ENCODE data around the gene HK1. TPM values are rescaled to one million over a fixed set of nuclear protein-coding genes. Genes with fewer than 3 reads are reported as not detected.

The HK1 gene
- total and polyA plus RNA-seq, 2 donors (not counting 1 experiment from before 2014, with no cell fraction given), result 24.7 to 40.8 TPM

GRCh38 chr10:69329721-69330178 is 51.5 kb downstream of the HK1 start:
- no peak overlapping the region for H3K27ac Mint-ChIP-seq
- intact Hi-C loops (cut with micrococcal nuclease), result no loop called here

GRCh38 chr10:69331161-69331560 is 52.9 kb downstream of the HK1 start:
- Histone ChIP-seq H4K20me1 (ENCODE audit: control insufficient read depth, insufficient read depth, low read length, poor library complexity, severe bottlenecking) (peaks cover 28% of the 10 kb centered on the region), H2AFZ (ENCODE audit: insufficient read depth, low read depth, low read length, poor library complexity, severe bottlenecking) (no peak overlapping the region), H3K36me3 (replicated peaks in 1 of 2; ENCODE audit: control extremely low read depth in 1 of 2, control insufficient read depth in 1 of 2, extremely low read depth in 1 of 2, insufficient read depth in 2 of 2, low read length in 1 of 2) (peaks cover 0 to 18% of the 10 kb centered on the region in 2 experiments), H3K27me3 (replicated peaks in 1 of 4; ENCODE audit: control extremely low read depth in 1 of 4, control insufficient read depth in 3 of 4, insufficient read depth in 4 of 4, low read length in 3 of 4) (no peaks in the 10 kb centered on the region), H3K4me1 (ENCODE audit: control insufficient read depth in 2 of 2, insufficient read depth in 2 of 2, low read length in 2 of 2) (peaks cover 38% of the 10 kb centered on the region in 2 donors), H3K4me3 (ENCODE audit: control extremely low read depth in 1 of 5, extremely low read depth in 1 of 5, insufficient read depth in 1 of 5, low read depth in 2 of 5, low read length in 4 of 5) (no peak overlapping the region), H3K27ac (ENCODE audit: low read length in 2 of 2) (no peak overlapping the region), H3K4me2 (replicated peaks; ENCODE audit: low read depth, low read length, poor library complexity, severe bottlenecking) (no peak overlapping the region), H3K9ac (ENCODE audit: low read length) (no peak overlapping the region), H3K9me3 (ENCODE audit: control extremely low read depth in 1 of 3, control insufficient read depth in 2 of 3, insufficient read depth in 1 of 3, low read length in 2 of 3) (no peaks in the 10 kb centered on the region), H3K79me2 (ENCODE audit: control insufficient read depth, insufficient read depth, low read length) (peaks cover 98% of the 10 kb centered on the region)
- POLR2A ChIA-PET, result no interaction called here
- WGBS (ENCODE audit: insufficient coverage), result 100% methylated on average over 6 of the region's 7 CpGs
- Mint-ChIP-seq H3K27me3 (no peaks in the 10 kb centered on the region), H3K9me3 (ENCODE audit: insufficient read depth) (no peaks in the 10 kb centered on the region), H3K4me1 (peaks cover 49% of the 10 kb centered on the region), H3K4me3 (no peak overlapping the region), H3K27ac (no peak overlapping the region)
- CTCF ChIA-PET, result no interaction called here
- no peak for ATAC-seq (ENCODE audit: low read depth)
- intact Hi-C loops (cut with micrococcal nuclease), result no loop called here
- no peak for DNase-seq
- TF ChIP-seq EZH2 (IDR thresholded peaks at IDR 0.05; ENCODE audit: borderline replicate concordance, insufficient read depth, low read depth, low read length, poor library complexity, severe bottlenecking), result no peak
- TF ChIP-seq CTCF (IDR thresholded peaks at IDR 0.05), result no peak

More at GRCh38 chr10:69329721-69330178, 51.5 kb downstream of the HK1 start:
- 100% methylated on average over 1 of the region's 3 CpGs for WGBS (ENCODE audit: insufficient coverage)
- H3K4me3 ChIP-seq (ENCODE audit: control extremely low read depth in 1 of 5, extremely low read depth in 1 of 5, insufficient read depth in 1 of 5, low read depth in 2 of 5, low read length in 4 of 5), result no peak overlapping the region
- Mint-ChIP-seq H3K4me3 (no peak overlapping the region), H3K9me3 (ENCODE audit: insufficient read depth) (no peaks in the 10 kb centered on the region), H3K27me3 (no peaks in the 10 kb centered on the region), H3K4me1 (peaks cover 39% of the 10 kb centered on the region)
- no peaks in the 10 kb centered on the region for H3K9me3 ChIP-seq (ENCODE audit: control extremely low read depth in 1 of 3, control insufficient read depth in 2 of 3, insufficient read depth in 1 of 3, low read length in 2 of 3)
- peaks cover 100% of the 10 kb centered on the region for H3K79me2 ChIP-seq (ENCODE audit: control insufficient read depth, insufficient read depth, low read length)
- H2AFZ ChIP-seq (ENCODE audit: insufficient read depth, low read depth, low read length, poor library complexity, severe bottlenecking), result no peak overlapping the region
- DNase-seq (no peak), ATAC-seq (ENCODE audit: low read depth) (no peak)
- TF ChIP-seq EZH2 (IDR thresholded peaks at IDR 0.05; ENCODE audit: borderline replicate concordance, insufficient read depth, low read depth, low read length, poor library complexity, severe bottlenecking), result no peak
- TF ChIP-seq CTCF (IDR thresholded peaks at IDR 0.05), result no peak
- no peaks in the 10 kb centered on the region for H3K27me3 ChIP-seq (replicated peaks in 1 of 4; ENCODE audit: control extremely low read depth in 1 of 4, control insufficient read depth in 3 of 4, insufficient read depth in 4 of 4, low read length in 3 of 4)
- peak overlapping the region in 1 of 2 donors; percentile 78 for H3K27ac ChIP-seq (ENCODE audit: low read length in 2 of 2)
- peaks cover 0 to 18% of the 10 kb centered on the region in 2 experiments for H3K36me3 ChIP-seq (replicated peaks in 1 of 2; ENCODE audit: control extremely low read depth in 1 of 2, control insufficient read depth in 1 of 2, extremely low read depth in 1 of 2, insufficient read depth in 2 of 2, low read length in 1 of 2)
- H3K4me2 ChIP-seq (replicated peaks; ENCODE audit: low read depth, low read length, poor library complexity, severe bottlenecking), result no peak overlapping the region
- H3K9ac ChIP-seq (ENCODE audit: low read length), result no peak overlapping the region
- H3K4me1 ChIP-seq (ENCODE audit: control insufficient read depth in 2 of 2, insufficient read depth in 2 of 2, low read length in 2 of 2), result peaks cover 27 to 28% of the 10 kb centered on the region in 2 donors
- ChIA-PET POLR2A (no interaction called here), CTCF (no interaction called here)
- H4K20me1 ChIP-seq (ENCODE audit: control insufficient read depth, insufficient read depth, low read length, poor library complexity, severe bottlenecking), result peaks cover 25% of the 10 kb centered on the region
